ENCODE results near the gene CTNNAL1. TPM values are rescaled to one million over a fixed set of nuclear protein-coding genes. Genes with fewer than 3 reads are reported as not detected.

Gene CTNNAL1
- 41.0 and 45.7 TPM in 2 replicates for total RNA-seq

DNA sequence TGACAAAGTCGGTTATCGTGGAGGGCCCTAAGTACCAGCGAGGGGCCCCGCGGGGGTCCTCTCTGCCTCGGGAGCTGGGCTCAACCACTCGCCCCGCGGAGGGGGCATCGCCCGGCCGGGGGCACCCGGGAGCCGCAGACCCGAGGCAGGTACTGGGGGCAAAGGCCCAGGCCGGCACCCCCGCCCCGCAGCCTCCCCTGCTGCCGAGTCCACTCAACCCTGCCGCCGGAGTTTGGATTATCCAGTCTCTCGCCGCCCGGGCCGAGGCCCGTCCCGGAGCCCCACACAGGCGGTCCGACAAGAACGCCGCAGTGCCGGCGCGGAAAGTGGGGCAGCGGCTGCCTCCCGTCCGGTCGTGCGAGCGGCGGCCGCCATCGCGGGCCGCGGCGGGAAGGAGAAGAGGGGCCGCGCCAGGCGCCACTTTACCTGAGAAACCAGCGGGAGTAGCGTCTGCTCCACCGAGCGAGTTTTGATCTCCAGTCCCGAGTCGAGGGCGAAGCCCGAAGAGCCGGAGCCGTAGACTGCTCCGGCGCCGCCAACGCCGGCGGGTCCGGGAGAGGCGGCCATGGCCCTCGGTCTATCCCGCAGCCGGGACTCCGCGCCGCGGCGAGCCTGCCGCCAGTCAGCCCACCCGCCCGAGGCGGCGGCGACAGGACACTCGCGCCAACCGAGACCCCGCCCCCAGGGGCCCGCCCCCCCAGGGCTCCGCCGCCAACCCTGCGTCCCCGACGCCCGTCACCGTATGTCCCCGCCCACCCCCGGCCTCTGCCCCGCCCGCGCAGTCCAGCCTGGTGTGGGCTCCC is at the start of gene CTNNAL1:
Gene CTNNAL1 (minus strand): TSS at position 624 of the 803 bp plus-strand sequence. CDS start 57 bp downstream, at position 567.

GRCh38 chr9:108934323-108934893 is 78.9 kb downstream of the CTNNAL1 start, which contains the start of gene ABITRAM:
Gene ABITRAM (plus strand): TSS chr9:108934400. CDS start chr9:108934487, 87 bp downstream.

DNA sequence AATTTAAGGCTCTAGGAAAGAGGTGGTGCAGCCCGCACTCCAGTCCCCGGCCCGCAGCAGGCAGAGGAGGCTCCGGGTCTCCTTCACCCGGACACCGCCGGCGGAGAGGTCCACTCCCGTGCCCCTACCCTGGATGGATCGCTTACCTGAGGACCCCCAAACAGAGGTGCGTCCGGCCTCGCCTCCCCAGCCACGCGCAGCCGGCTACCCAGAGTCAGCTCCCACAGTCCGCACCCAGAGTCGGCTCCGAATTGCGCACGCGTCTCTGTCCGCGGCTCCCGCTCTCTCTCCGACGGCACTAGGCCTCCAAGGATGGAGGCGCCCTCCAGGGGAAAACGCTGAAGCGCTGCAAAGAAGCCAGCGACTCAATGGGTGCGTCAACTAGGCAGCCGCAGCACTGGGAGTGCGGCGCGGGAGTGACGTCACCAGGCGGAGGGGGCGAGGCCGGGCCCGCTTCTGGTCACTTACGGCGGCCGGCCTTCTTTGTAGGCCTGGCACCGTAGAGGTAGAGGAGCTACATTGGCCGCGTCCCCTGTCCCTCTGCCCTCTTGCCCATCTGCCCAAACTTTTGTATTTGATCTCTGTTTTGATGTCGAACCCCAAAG is 79.5 kb downstream of the CTNNAL1 start, which contains the start of gene ELP1:
Gene ELP1 (minus strand): TSS at position 407 of the 605 bp plus-strand sequence. CDS start 2,978 bp downstream, outside the sequence.

Other genes starting within 250 kb of the CTNNAL1 start
- gene ACTL7B, start 157.5 kb downstream of the CTNNAL1 start, total RNA-seq: not detected in 2 replicates
- not detected in 2 replicates for gene ACTL7A, start 151.2 kb downstream of the CTNNAL1 start, total RNA-seq
- 31.5 and 39.4 TPM in 2 replicates for gene ELP1, start 79.4 kb downstream of the CTNNAL1 start, total RNA-seq
- 5.8 and 6.9 TPM in 2 replicates for gene ABITRAM, start 79.1 kb downstream of the CTNNAL1 start, total RNA-seq
- 48.4 and 50.2 TPM in 2 replicates for gene TMEM245, start 106.4 kb upstream of the CTNNAL1 start, total RNA-seq
- gene FRRS1L, start 153.8 kb upstream of the CTNNAL1 start, total RNA-seq: not detected in 2 replicates